ENCODE measurements around the gene LLGL2.
A peak's percentile ranks its signal among the peaks of the same experiment; 100 is the strongest.
"Not testable (repeated sequence)": the region's sequence is repeated elsewhere in the genome, so short reads cannot be mapped to it uniquely, and the experiment has no call there.

Gene LLGL2

GRCh38 chr17:75515496-75516254 is 9.8 kb upstream of the LLGL2 start, which contains the start of gene CASKIN2:
Gene CASKIN2 (minus strand): TSS chr17:75515537. CDS start chr17:75513804, 1,733 bp downstream.
- H3K27ac Mint-ChIP-seq = peak within 1 kb of the TSS; percentile 70 to 98
- DNase-seq = peak; percentile 71 to 72 (median 71)
- no peaks in the 10 kb centered on the region for H3K9me3 Mint-ChIP-seq
- no peaks in the 10 kb centered on the region for H3K27me3 Mint-ChIP-seq
- H3K4me1 Mint-ChIP-seq (ENCODE audit: low read depth in 2 of 2) = peaks cover 18 to 20% of the 10 kb centered on the region in 2 donors
- H3K36me3 Mint-ChIP-seq (ENCODE audit: insufficient read depth) = peaks cover 46% of the 10 kb centered on the region
- ATAC-seq (replicated peaks) = peak; percentile 54
- H3K4me3 Mint-ChIP-seq = peak within 1 kb of the TSS; percentile 80 to 86

- Mint-ChIP-seq H3K9me3 (no peaks in the 10 kb centered on the region), H3K4me3 (peak within 1 kb of the TSS; percentile 80 to 86), H3K27me3 (no peaks in the 10 kb centered on the region), H3K4me1 (ENCODE audit: low read depth in 2 of 2) (peaks cover 18 to 20% of the 10 kb centered on the region in 2 donors), H3K27ac (peak within 1 kb of the TSS; percentile 70 to 98), H3K36me3 (ENCODE audit: insufficient read depth) (peaks cover 52% of the 10 kb centered on the region)
- ATAC-seq (replicated peaks) = peak; percentile 81
- DNase-seq = peak; percentile 92 to 94 (median 93)
Measured at GRCh38 chr17:75516255-75516618, 9.3 kb upstream of the LLGL2 start, which contains the start of gene TSEN54. Gene TSEN54 (plus strand): TSS chr17:75516528. CDS start chr17:75516561, 33 bp downstream.

DNA sequence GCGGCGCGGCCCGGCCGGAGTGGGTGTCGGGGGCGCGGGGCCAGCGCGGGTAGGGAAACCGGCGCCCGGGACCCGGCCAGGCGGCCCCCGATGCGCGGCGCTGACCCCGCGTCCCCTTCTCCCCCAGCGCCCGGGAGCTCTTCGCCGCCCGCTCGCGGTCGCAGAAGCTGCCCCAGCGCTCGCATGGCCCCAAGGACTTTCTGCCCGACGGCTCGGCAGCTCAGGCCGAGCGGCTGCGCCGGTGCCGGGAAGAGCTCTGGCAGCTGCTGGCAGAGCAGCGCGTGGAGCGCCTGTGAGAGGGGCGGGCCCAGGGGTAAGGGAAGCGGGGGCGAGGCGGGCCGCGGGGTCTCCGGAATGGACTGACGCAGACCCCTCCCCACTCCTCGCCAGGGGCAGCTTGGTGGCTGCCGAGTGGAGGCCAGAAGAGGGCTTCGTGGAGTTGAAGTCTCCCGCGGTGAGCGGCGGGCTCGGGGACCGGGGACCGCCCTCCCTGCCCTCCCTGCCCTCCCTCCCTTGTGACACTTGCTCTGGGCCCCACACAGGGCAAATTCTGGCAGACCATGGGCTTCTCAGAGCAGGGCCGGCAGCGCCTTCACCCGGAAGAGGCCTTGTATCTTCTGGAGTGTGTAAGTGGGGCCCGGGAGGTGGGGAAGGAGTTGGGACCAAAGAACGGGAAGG is 8.7 kb upstream of the LLGL2 start:
- Mint-ChIP-seq H3K27me3 (no peaks in the 10 kb centered on the region), H3K9me3 (no peaks in the 10 kb centered on the region), H3K27ac (peak overlapping the region; percentile 69 to 98), H3K4me1 (ENCODE audit: low read depth in 2 of 2) (peaks cover 18 to 20% of the 10 kb centered on the region in 2 donors), H3K4me3 (peak overlapping the region; percentile 80 to 86), H3K36me3 (ENCODE audit: insufficient read depth) (peaks cover 54% of the 10 kb centered on the region)
- DNase-seq = peak in 1 of 3 experiments; percentile 33
- no peak for ATAC-seq (replicated peaks)

DNA sequence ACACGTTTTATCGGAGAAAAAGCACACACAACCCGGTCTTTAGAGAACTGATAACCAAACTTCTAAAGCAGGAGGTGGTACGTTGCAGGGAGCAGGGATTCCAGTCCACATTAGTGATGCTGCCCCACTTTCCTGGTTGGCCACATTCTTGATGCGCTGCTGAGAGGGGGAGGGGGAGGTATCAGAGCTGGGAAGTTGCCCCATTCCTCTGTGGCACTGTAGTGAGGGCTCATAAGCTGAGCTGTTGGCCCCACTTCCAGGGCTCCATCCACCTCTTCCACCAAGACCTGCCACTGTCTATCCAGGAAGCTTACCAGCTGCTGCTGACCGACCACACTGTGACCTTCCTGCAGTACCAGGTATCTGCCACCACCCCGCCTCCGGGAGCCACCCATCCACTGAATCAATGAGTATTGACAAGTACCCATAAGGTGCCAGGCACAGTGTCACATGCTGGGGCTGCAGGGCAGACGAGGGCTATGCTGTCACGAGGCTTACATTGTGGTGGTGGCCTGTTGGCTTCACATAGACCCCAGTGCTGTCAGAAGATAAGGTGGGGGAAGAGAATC is 8.1 kb upstream of the LLGL2 start:
- peak overlapping the region; percentile 80 to 86 for H3K4me3 Mint-ChIP-seq
- H3K27me3 Mint-ChIP-seq = no peaks in the 10 kb centered on the region
- peaks cover 54% of the 10 kb centered on the region for H3K36me3 Mint-ChIP-seq (ENCODE audit: insufficient read depth)
- DNase-seq (peak in 1 of 3 experiments; percentile 18), ATAC-seq (replicated peaks) (no peak)
- no peaks in the 10 kb centered on the region for H3K9me3 Mint-ChIP-seq
- H3K27ac Mint-ChIP-seq = peak overlapping the region; percentile 69 to 98
- H3K4me1 Mint-ChIP-seq (ENCODE audit: low read depth in 2 of 2) = peaks cover 18 to 20% of the 10 kb centered on the region in 2 donors

- Mint-ChIP-seq H3K4me3 (peak overlapping the region; percentile 80 to 86), H3K36me3 (ENCODE audit: insufficient read depth) (peaks cover 60% of the 10 kb centered on the region), H3K4me1 (ENCODE audit: low read depth in 2 of 2) (peaks cover 18 to 20% of the 10 kb centered on the region in 2 donors), H3K9me3 (no peaks in the 10 kb centered on the region), H3K27ac (peak overlapping the region; percentile 69 to 98), H3K27me3 (no peaks in the 10 kb centered on the region)
- ATAC-seq (replicated peaks) (peak; percentile 68), DNase-seq (peak; percentile 61 to 64 (median 64))
Measured at GRCh38 chr17:75518201-75518600, 7.3 kb upstream of the LLGL2 start.

DNA sequence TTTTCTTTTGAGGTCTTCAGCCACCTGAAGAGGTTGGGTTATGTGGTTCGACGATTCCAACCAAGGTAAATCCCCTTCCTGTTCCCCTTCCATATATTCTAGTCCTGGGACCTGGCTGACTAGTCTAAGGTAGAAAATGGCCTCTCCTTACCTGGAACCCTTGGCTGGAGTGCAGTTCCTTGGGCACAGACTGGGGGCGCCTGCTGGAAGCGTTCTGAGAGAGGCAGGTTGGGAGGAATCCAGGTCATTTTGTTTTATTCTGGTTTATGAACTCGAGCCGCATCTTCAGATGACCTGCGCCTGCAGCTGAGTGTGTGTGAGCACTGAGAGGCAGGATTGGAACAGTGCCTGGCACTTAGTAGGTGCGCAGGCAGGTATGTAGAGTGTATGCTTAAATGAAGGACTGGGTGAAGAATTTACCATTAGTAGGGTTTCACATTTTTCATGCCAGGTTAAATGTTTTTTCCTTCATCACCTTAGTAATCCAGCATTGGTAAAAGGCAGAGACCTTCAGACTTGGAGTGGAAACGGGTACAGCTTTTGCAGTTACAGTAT is 6.4 kb upstream of the LLGL2 start:
- Mint-ChIP-seq H3K36me3 (ENCODE audit: insufficient read depth) (peaks cover 62% of the 10 kb centered on the region), H3K27me3 (no peaks in the 10 kb centered on the region), H3K9me3 (no peaks in the 10 kb centered on the region), H3K4me1 (ENCODE audit: low read depth in 2 of 2) (peaks cover 18 to 19% of the 10 kb centered on the region in 2 donors), H3K27ac (peak overlapping the region; percentile 69 to 98), H3K4me3 (peak overlapping the region; percentile 80 to 86)
- DNase-seq (no peak), ATAC-seq (replicated peaks) (no peak)

DNA sequence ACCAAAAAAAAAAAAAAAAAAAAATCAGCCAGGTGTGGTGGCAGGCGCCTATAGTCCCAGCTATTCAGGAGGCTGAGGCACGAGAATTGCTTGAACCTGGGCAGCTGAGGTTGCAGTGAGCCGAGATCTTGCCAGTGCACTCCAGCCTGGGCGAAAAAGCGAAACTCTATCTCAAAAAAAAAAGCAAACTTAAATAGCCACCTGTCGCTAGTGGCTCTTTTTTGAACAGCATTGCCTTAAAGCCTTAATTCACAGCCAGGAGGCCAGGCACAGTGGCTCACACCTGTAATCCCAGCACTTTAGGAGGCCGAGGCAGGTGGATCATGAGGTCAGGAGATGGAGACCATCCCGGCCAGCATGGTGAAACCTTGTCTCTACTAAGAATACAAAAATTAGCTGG is 5.1 kb upstream of the LLGL2 start:
- not testable (repeated sequence) for ATAC-seq (replicated peaks); H3K27me3 Mint-ChIP-seq; H3K4me3 Mint-ChIP-seq; H3K27ac Mint-ChIP-seq; DNase-seq; H3K9me3 Mint-ChIP-seq
- H3K36me3 Mint-ChIP-seq (ENCODE audit: insufficient read depth) = peaks cover 62% of the 10 kb centered on the region
- peaks cover 21% of the 10 kb centered on the region in 2 donors for H3K4me1 Mint-ChIP-seq (ENCODE audit: low read depth in 2 of 2)

- no peak for ATAC-seq (replicated peaks)
- no peak for DNase-seq
- Mint-ChIP-seq H3K27me3 (no peaks in the 10 kb centered on the region), H3K4me1 (ENCODE audit: low read depth in 2 of 2) (peaks cover 23% of the 10 kb centered on the region in 2 donors), H3K36me3 (ENCODE audit: insufficient read depth) (peaks cover 58% of the 10 kb centered on the region), H3K4me3 (no peak overlapping the region), H3K27ac (no peak overlapping the region), H3K9me3 (no peaks in the 10 kb centered on the region)
Measured at GRCh38 chr17:75521290-75521689, 4.2 kb upstream of the LLGL2 start.

GRCh38 chr17:75521951-75522727 is 3.4 kb upstream of the LLGL2 start:
- H3K4me3 Mint-ChIP-seq = no peak overlapping the region
- peak overlapping the region in 1 of 2 donors; percentile 49 for H3K27ac Mint-ChIP-seq
- H3K9me3 Mint-ChIP-seq = no peaks in the 10 kb centered on the region
- ATAC-seq (replicated peaks) (no peak), DNase-seq (no peak)
- H3K36me3 Mint-ChIP-seq (ENCODE audit: insufficient read depth) = peaks cover 53% of the 10 kb centered on the region
- no peaks in the 10 kb centered on the region for H3K27me3 Mint-ChIP-seq
- H3K4me1 Mint-ChIP-seq (ENCODE audit: low read depth in 2 of 2) = peaks cover 26 to 30% of the 10 kb centered on the region in 2 donors

DNA sequence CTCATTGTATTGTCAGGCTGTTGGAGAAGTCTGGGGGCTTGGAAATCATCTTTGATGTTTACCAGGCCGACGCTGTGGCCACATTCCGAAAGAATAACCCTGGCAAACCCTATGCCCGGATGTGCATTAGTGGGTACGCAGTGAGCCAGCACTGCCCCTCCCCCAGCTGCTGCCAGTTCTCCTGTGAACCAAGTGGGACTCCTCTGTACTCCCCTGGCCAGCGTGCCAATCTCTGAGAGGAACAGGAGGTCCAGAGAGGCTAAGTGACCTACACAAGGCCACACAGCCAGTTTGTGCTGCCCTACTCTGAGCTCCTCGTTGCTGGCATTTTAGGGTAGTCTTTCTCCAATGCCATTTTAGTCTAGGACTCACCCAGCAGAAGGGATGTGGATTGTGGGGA is 1.9 kb upstream of the LLGL2 start:
- H3K27ac Mint-ChIP-seq = no peak overlapping the region
- H3K36me3 Mint-ChIP-seq (ENCODE audit: insufficient read depth) = peaks cover 42% of the 10 kb centered on the region
- H3K4me1 Mint-ChIP-seq (ENCODE audit: low read depth in 2 of 2) = peaks cover 11 to 21% of the 10 kb centered on the region in 2 donors

DNA sequence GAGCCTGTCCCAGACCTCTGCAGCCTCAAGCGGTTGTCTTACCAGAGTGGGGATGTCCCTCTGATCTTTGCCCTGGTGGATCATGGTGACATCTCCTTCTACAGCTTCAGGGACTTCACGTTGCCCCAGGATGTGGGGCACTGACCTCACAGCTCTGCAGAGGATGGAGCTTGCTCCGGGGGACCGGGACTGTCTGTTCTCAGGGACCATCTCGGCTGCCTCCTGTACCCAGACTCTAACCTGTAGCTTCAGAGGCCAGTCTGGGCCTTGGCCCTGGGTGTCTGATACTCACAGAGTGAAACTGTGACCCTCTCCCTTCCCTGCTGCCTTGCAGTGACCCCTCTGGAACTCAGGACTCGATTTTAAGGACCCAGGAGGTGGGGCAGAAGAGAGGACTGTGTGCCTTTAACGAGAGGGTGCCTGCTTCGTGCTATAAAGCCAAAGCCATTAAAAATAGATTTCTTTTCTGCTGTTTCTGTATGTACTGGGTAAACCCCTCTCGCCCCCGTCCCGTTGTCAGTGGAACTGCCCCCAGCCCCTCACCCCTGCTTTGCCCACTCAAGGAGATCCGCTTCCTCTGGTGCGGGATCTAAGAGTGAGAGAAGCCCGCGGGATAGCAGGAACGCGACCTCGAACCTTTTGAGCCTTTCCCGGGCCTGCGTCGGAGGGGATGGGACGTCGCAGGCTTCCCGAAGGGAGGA is 1.1 kb upstream of the LLGL2 start:
- no peaks in the 10 kb centered on the region for H3K27me3 Mint-ChIP-seq
- DNase-seq (no peak), ATAC-seq (replicated peaks) (no peak)
- peak overlapping the region; percentile 83 to 88 for H3K4me3 Mint-ChIP-seq
- peaks cover 10 to 17% of the 10 kb centered on the region in 2 donors for H3K4me1 Mint-ChIP-seq (ENCODE audit: low read depth in 2 of 2)
- peaks cover 37% of the 10 kb centered on the region for H3K36me3 Mint-ChIP-seq (ENCODE audit: insufficient read depth)
- no peaks in the 10 kb centered on the region for H3K9me3 Mint-ChIP-seq
- H3K27ac Mint-ChIP-seq = no peak overlapping the region

More for the DNA sequence above, 1.9 kb upstream of the LLGL2 start:
- DNase-seq (no peak), ATAC-seq (replicated peaks) (no peak)
- Mint-ChIP-seq H3K4me3 (peak overlapping the region in 1 of 2 donors; percentile 88), H3K9me3 (no peaks in the 10 kb centered on the region), H3K27me3 (no peaks in the 10 kb centered on the region)

GRCh38 chr17:75525806-75526554 is 483 bp downstream of the LLGL2 start:
- ATAC-seq (replicated peaks) = peak; percentile 18
- Mint-ChIP-seq H3K9me3 (no peaks in the 10 kb centered on the region), H3K36me3 (ENCODE audit: insufficient read depth) (peaks cover 21% of the 10 kb centered on the region)

More at GRCh38 chr17:75525806-75526554, 483 bp downstream of the LLGL2 start:
- H3K27ac Mint-ChIP-seq = peak overlapping the region in 1 of 2 donors; percentile 85
- DNase-seq = no peak
- H3K4me3 Mint-ChIP-seq = peak overlapping the region; percentile 83 to 88
- no peaks in the 10 kb centered on the region for H3K27me3 Mint-ChIP-seq
- peaks cover 16 to 21% of the 10 kb centered on the region in 2 donors for H3K4me1 Mint-ChIP-seq (ENCODE audit: low read depth in 2 of 2)

All from effector memory CD8-positive, alpha-beta T cell (primary cell).